ENCODE data around the gene VTI1A.
A peak's percentile ranks its signal among the peaks of the same experiment; 100 is the strongest.
"Not testable (repeated sequence)": the region's sequence is repeated elsewhere in the genome, so short reads cannot be mapped to it uniquely, and the experiment has no call there.

The VTI1A gene

GRCh38 chr10:112842832-112843360, 395.9 kb downstream of the VTI1A start:
- DNase-seq, result peak; percentile 88

GRCh38 chr10:112843623-112844022, 396.6 kb downstream of the VTI1A start:
- peak; percentile 96 for DNase-seq

- no peak for DNase-seq
Observed at GRCh38 chr10:112844681-112845544, 397.9 kb downstream of the VTI1A start.

- no peak for DNase-seq
Observed at GRCh38 chr10:112847778-112848177, 400.8 kb downstream of the VTI1A start.

DNA sequence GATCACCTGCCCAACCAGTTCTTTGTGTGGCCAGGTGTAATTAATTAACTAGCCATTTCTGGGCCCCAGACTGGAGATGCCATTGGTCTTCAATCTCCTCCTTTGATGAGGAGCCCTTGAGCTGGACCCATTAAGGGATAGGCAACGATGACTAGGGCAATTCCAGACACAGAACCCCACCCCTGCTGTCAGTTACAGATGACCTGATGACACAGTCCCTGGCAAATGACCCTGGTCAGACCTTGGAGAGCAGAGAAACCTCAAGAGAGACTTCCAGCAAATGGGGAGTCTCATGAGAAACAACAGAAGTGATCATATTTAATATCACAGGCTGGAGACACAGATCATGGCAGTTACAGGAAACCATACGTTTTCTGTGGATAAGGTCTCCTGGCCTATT, 401.2 kb downstream of the VTI1A start:
- DNase-seq, result no peak

GRCh38 chr10:112848868-112849430, 401.9 kb downstream of the VTI1A start:
- no peak for DNase-seq

DNA sequence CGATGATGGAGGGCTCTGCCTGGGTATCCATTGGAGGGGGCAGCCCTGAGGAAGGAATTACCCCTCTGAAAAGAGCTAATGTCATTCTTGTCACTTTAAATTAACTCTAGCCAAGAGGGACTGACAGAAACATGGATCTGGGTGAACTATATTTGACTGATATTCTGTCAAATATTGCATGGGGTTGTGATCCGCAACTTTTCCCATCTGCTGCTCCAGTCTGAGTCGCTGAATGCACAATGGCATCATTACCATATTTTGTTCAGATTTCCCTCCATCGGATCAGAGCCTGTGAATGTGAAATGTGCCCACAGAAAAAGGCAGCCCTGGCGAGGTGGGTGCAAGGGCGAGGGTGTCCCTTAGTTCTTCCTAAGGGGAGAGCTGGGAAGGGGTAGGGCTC, 402.5 kb downstream of the VTI1A start:
- DNase-seq, result no peak

DNA sequence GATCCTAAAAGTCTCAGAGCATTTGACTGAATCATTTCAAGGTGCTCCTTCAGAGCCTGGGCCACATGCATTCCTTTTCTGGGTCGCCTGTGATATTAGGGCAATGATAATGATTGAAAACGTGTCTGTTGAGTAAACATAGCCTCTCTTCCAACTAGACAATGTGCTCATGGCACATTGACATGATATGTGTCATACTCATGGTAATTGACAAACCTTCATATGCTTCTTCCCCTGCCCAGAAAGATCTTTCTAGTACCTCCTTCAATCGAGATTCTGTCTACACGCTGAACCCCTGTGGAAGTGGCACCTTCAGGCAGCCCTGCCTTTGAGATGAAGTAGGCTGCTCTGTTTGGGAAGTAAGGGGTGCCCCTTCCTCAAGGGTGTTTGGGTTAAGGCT, 404.2 kb downstream of the VTI1A start:
- no peak for DNase-seq

- no peak for DNase-seq
Observed at GRCh38 chr10:112851588-112852211, 404.7 kb downstream of the VTI1A start.

GRCh38 chr10:112852306-112852705, 405.3 kb downstream of the VTI1A start:
- DNase-seq, result no peak

- no peak for DNase-seq
Observed at GRCh38 chr10:112855134-112855533, 408.1 kb downstream of the VTI1A start.

DNA sequence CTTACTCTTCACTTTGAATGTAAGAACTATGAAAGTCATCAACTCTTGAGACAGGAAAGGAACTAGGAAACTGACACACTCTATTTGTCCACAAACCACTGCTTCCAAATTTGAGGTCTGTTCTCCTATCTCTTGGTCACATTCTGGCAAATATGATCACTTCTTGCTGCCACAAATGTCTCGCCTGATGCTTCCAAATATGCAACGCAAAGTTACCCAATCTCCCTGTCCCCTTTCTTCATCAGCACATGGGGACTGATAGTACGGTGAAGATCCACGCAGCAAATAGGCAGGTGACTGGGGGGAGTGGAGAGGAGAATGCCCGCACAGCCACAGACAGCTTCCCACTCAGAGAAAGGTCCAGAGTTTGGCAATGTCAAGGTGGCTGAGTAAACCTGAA, 410.5 kb downstream of the VTI1A start:
- no peak for DNase-seq

GRCh38 chr10:112858986-112859651, 412.1 kb downstream of the VTI1A start:
- DNase-seq, result no peak

GRCh38 chr10:112859793-112860192, 412.8 kb downstream of the VTI1A start:
- no peak for DNase-seq

DNA sequence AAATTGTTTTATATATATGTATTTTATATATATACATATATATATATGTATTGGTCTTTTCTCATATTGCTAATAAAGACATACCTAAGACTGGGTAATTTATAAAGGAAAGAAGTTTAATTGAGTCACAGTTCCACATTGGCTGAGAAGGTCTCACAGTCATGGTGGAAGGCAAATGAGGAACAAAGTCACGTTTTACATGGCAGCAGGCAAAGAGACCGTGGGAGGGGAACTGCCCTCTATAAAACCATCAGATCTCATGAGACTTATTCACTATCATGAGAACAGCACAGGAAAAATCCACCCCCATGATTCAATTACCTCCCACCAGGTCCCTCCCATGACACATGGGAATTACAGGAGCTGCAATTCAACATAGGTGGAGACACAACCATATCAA, 416.4 kb downstream of the VTI1A start:
- not testable (repeated sequence) for DNase-seq

All from OCI-M1 (cell line).